Measurements from ENCODE around the gene ADGB.

GRCh38 chr6:146795479-146796133 lies 196.8 kb downstream of the ADGB start:
- TF ChIP-seq EP300 (IDR thresholded peaks at IDR 0.05), result no peak
- no peak for TF ChIP-seq CTCF (IDR thresholded peaks at IDR 0.05)
- no peak for TF ChIP-seq POLR2A (IDR thresholded peaks at IDR 0.05)
